Stimulated activated CD8-positive, alpha-beta memory T cell treated with anti-CD3 and anti-CD28 coated beads, Interleukin-12 subunit alpha, Interleukin-12 subunit beta, amount 100 ng/mL, for 1 hour (primary cell): ENCODE data around the gene MSRB1.
A peak's percentile ranks its signal among the peaks of the same experiment; 100 is the strongest.
"Not testable (repeated sequence)": the region's sequence is repeated elsewhere in the genome, so short reads cannot be mapped to it uniquely, and the experiment has no call there.

Source experiments
- DNase-seq: peaks from one replicate; pipeline ENCODE4 v3.0.0-alpha.2; 2020; ENCODE audit warnings: low read depth

Gene MSRB1

DNA sequence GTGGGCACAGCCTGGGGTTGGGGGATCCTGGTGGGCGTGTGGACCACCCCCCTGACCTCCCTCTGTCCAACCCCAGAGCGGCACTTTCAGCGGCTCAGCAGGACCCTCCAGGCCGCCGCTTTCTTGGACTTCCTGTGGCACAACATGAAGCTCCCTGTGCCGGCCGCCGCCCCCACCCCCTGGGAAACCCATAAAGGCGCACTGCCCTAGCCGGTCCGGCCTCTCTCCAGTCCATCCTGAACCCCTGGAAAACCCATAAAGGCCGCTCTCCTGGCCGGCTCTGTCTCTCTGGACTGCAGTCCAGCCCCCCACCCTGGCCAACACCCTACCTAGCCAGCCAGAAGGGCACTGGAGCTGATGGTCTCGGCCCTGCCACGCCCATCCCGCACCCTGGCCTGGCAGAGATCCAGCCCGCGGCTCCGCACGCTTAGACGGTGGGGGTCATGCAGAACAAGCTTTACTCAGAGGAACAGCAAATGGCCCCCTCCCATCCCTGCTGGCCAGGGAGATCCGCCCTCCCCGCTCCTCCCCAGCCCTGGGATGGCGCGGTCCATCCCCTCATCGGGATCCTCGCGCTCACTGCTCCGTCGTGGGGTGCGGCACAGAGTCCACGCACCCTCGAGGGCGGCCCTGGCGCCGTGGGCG, 35.6 kb upstream of the MSRB1 start:
- DNase-seq, result no peak

DNA sequence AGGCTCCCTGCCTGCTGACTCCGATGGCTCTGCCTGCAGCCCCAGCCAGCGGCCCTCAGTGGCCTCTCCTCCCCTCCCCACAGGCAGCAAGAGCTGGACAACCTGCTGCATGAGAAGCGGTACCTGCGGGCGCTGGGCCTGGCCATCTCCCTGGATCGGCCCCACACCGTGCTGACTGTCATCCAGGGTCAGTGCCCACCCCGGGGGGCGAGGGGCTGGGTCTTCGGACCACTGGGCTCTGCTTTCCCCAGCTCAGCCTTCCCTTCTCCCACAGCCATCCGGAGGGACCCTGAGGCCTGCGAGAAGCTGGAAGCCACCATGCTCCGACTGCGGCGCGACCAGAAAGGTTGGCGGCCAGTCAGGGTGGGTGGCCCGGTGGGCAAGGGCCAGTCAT, 34.9 kb upstream of the MSRB1 start:
- no peak for DNase-seq

- no peak for DNase-seq
Measured at GRCh38 chr16:1976951-1977874, 34.2 kb upstream of the MSRB1 start.

GRCh38 chr16:1976216-1976520, 33.2 kb upstream of the MSRB1 start:
- no peak for DNase-seq

GRCh38 chr16:1975432-1976215, 32.6 kb upstream of the MSRB1 start:
- no peak for DNase-seq

DNA sequence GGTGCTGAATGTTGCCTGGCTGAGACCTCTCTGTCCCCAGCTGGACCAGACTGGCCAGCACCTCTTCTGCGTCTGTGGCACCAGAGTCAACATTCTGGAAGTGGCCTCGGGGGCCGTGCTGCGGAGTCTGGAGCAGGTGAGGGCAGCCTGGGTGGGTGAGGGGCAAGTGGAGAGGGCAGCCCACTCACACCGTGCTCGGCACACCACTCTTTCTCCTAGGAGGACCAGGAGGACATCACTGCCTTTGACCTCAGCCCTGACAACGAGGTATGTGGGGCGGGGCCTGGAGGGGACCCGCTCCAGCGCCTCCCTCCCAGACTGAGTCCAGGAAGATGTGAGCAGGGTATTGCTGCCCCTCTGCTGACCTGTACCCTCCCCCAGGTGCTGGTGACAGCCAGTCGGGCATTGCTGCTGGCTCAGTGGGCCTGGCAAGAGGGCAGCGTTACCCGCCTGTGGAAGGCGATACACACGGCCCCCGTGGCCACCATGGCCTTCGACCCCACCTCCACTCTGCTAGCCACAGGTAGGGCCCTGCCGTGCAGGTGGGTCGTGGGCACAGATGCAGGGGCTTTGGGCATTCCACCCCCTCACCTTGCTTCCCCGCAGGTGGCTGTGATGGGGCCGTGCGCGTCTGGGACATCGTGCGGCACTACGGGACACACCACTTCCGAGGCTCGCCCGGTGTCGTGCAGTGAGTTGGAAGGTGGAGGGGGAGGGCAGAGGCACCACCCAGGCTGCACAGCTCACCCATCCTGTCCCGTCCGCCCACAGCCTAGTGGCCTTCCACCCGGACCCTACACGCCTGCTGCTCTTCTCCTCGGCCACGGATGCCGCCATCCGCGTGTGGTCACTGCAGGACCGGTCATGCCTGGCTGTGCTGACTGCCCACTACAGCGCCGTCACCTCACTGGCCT, 31.4 kb upstream of the MSRB1 start:
- no peak for DNase-seq

GRCh38 chr16:1973461-1974156, 30.6 kb upstream of the MSRB1 start:
- no peak for DNase-seq

- no peak for DNase-seq
Measured at GRCh38 chr16:1972490-1972877, 29.5 kb upstream of the MSRB1 start.

DNA sequence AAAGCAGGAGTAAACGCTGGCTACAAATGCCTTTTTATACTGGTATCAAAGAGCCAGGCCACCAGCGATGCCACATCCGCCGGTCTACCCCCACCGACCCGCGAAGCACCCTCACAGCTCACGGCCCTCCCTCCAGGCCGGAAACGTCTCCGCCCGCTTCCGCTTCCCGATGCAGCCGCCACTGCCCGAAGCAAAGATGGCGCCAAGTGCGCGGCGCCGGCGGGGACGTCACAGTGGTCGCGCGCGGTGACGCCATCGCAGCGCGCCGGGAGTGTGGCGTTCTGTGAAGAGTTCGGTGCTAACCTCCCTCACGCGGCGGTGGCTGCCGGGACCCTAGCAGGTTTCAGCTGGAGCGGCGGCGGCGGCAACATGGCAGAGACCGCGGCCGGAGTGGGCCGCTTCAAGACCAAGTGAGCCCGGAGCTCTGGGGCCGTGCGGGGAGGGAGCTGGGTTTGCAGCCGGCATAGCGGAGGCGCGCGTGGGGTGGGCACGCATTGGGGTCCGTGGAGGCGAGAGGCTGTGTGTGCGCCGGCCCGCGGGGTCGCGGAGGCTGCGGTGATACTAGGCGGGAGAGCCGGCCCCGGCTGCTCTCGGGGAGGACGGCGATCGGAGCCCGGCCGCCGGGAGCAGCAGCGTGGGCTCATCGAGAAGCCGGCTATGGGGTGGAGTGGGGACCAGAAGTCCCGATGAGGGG, 28.9 kb upstream of the MSRB1 start, which contains the start of gene TBL3:
TBL3 (plus strand) TSS at position 258 of the 694 bp plus-strand sequence; CDS start at position 370, 112 bp downstream.
- peak; percentile 94 for DNase-seq

DNA sequence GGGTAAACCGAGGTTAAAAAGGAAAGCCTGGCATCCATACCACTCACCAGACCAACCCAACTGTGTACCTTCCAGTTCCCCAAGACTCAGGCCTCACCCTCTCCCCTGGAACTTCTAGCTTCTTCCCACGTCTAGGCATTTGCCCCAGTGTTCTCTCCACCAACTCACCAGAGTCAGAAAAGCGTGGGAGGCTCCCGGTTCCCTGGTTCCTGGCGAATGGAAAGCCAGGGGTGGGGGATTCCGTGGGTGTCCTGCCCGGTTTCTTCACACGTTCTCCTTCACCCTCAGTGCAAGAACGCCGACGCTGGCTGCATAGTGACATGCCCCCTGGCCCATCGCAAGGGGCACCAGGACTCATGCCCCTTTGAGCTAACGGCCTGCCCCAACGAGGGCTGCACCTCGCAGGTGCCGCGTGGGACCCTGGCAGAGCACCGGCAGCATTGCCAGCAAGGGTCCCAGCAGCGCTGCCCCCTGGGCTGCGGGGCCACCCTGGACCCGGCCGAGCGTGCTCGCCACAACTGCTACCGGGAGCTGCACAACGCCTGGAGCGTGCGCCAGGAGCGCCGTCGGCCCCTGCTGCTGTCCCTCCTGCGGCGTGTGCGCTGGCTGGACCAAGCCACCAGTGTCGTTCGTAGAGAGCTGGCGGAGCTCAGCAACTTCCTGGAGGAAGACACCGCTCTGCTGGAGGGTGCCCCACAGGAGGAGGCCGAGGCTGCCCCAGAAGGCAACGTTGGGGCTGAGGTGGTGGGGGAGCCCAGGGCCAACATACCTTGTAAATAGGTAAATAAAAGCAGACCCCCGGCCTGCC, 25.4 kb upstream of the MSRB1 start:
- DNase-seq, result no peak

GRCh38 chr16:1966460-1966859, 23.5 kb upstream of the MSRB1 start, which contains the start of gene RNF151:
TSS of gene RNF151 (plus strand) at chr16:1966856. CDS start at chr16:1966882, 26 bp downstream.
- no peak for DNase-seq

DNA sequence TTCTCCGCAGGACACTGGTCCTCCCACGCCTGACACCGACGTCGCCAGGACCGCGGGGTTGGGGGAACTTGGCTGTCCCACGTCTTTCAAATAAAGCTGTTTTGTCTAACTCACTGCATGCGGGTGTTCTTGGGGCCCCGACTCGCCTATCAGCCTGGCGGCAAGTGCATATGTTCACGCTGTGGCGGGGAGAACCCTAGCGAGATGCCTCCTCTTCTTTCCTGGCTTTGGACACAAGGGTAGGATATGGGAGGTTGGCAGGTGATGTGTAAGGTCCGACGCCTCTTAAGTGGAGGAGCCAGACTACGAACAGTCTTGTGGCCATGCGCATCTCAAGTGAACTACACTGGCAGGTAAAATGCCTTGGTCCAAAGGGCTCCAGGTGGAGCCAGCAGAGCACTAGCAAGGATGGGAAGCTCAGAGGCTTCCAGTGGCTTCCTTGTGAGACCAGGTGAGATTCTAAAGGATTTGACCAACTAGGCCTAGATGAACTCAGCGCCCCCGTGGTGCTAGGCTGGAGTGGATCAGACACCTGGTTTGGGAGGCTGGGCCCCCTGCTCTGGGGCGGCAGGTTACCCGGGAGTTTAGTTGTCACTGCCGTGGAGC, 22.5 kb upstream of the MSRB1 start:
- DNase-seq, result no peak

DNA sequence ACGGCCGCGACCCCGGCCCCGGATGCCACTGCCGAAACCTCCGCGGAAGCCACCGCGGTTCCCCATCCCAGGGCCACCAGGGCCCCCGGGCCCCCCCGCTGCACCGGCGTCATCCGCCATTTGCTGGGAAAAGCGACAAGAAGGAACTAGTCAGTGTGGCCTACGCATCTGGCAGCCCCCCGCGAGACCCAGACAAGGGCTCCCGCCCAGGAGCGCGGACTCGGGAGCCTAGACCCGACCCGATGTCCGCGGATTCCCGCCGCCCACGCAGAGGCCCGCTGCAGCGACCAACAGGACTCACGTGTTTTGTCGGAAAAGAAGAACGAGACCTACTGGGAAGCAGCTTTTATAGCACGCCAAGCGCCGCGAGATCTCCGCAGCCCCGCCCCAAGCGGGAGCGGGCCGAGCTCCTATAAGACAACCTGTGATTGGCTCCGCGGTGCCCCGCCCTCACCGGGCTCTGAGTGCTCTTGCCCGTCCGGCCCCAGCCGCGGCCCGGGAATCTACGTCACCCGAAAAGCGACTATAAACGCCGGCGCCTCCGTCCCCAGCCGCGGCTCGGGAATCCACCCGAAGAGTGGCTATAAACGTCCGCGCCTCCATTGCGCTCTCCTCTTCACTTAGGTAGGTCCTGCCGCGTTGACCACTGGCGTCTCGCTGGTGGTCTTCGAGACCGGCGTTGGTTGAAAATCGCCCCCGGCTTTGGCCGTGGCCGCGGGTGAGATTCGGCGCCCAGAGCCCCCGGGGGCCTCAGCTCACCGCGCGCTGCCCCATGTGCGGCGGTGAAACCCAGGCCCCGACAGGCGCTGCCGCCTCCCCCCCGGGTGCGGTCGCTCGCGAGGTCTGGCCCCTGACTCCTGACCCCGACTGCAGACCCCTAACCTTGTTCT, 21.8 kb upstream of the MSRB1 start, which contains the start of gene RPS2:
RPS2 (minus strand) TSS at position 321 of the 890 bp plus-strand sequence; CDS start at position 120, 201 bp downstream.
- DNase-seq, result peak; percentile 94

- DNase-seq, result no peak
Measured at GRCh38 chr16:1963806-1964505, 21.0 kb upstream of the MSRB1 start.

DNA sequence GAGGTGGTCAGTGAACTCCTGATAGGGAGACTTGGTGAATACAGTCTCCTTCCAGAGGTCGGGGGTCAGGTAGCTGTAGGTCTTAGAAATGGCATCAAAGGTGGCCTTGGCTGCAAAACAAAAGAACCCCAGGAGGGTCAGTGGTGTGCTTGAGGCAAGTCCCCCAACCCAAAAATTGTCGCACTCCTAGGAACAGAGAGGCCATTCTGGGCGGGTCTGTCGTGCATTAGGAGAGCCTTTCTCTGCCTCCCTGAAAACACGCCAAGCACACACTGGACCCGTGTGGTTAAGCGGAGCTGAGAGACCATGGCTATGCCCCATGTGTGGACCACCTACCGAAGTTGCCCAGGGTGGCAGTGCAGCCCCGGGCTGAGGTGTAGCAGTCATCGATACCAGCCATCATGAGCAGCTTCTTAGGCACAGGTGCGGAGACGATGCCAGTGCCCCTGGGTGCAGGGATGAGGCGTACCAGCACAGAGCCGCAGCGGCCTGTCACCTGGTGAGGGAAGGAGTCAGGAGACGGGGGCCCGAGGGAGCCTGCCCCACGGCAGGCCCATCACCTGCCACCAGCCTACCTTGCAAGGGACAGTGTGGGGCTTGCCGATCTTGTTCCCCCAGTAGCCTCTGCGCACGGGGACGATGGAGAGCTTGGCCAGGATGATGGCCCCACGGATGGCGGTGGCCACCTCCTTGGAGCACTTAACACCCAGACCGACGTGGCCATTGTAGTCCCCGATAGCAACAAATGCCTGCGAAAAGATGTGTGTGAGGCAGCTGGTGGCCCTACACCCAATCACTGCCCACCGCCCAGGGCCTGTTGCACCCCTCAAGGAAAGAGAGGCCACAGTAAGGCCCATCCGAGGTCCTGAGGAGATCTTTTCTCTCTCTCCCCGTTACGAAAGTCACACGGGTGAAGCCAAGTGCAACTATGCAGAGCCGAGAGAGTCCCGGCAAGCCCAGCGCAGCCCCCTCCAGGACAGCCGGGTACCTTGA, 19.5 kb upstream of the MSRB1 start:
- DNase-seq, result not testable (repeated sequence)

GRCh38 chr16:1961651-1962067, 18.7 kb upstream of the MSRB1 start:
- no peak for DNase-seq
